Lower leg skin (tissue), 4 donors: ENCODE measurements around the gene PLEKHA8. TPM values are rescaled to one million over a fixed set of nuclear protein-coding genes. Genes with fewer than 3 reads are reported as not detected.
A peak's percentile ranks its signal among the peaks of the same experiment; 100 is the strongest.

Source experiments
- DNase-seq, 2 donors: peaks; one replicate each; pipeline ENCODE4 v3.0.0-alpha.2; 2019; ENCODE audit warnings: low spot score in 2 of 2
- H3K4me3 ChIP-seq: fragments of 200-600 bp; sonication (generic); 2 replicates; pipeline ENCODE4 v1.5.1; 2017; ENCODE audit warnings: mild to moderate bottlenecking, low read depth; ENCODE audit not compliant: poor library complexity, severe bottlenecking
- POLR2A ChIP-seq, 2 donors: fragments of 450-650 bp; IDR thresholded peaks; one replicate each; pipeline ENCODE4 v1.6.1; 2016 to 2017; ENCODE audit warnings: antibody characterized with exemption in 2 of 2, mild to moderate bottlenecking in 1 of 2, moderate library complexity in 1 of 2
- WGBS, 2 donors: methylation state at CpG; one replicate each; pipeline ENCODE4 v1.1.5; 2018; 5-methylcytosine and 5-hydroxymethylcytosine counted together
- intact Hi-C: fragments of 100-400 bp; cut with DNase I; formaldehyde crosslinking; loops from one replicate; pipeline ENCODE4 v1.15.0; 2023; ENCODE audit warnings: low total_unique reads
- total RNA-seq, 4 donors: library from RNA; depleted of rRNA; stranded (reverse); fragments of >200 nt; gene quantifications; one replicate each; pipeline ENCODE4 v1.1.0, GENCODE V29; 2016
- TF ChIP-seq, protein P1 (sequence below), 3 donors: fragments of 450-650 bp; IDR thresholded peaks; one replicate each; pipeline ENCODE4 v1.5.1; 2016; ENCODE audit warnings: antibody characterized with exemption in 3 of 3, mild to moderate bottlenecking in 3 of 3, moderate library complexity in 2 of 3

Gene PLEKHA8
- total RNA-seq, 4 donors from 2014 or later = 6.0 to 10.9 (median 6.5) TPM

DNA sequence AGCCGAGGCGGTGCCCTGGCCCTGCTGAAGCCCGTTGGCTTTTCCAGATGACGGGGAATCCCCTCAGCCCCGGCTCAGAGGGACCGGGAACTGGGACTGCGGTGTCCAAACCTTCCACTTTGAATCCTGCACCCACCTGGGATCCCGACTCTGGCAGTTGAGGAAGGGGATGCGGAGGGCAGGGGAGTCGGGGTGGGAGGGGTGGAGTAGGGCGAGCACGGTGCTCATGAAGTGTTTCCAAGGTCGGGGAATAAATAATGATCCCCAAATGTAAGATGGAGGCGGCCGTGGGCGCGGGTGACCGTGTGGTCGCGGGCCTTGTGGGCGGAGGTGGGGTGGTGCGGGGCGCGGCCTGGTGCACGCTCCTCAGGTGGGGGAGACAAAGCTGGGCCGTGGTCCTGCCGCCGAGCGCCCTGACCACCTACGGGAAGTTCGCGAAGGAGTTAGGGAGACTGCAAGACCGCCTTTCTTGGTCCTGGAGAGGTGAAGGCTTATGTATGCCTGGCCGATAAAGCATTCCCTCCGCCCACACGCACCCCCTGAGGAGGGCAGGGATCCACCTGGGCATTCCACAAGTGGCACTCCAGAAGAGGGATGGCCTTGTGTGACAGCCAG lies 108.0 kb downstream of the PLEKHA8 start:
- TF ChIP-seq, protein P1, sequence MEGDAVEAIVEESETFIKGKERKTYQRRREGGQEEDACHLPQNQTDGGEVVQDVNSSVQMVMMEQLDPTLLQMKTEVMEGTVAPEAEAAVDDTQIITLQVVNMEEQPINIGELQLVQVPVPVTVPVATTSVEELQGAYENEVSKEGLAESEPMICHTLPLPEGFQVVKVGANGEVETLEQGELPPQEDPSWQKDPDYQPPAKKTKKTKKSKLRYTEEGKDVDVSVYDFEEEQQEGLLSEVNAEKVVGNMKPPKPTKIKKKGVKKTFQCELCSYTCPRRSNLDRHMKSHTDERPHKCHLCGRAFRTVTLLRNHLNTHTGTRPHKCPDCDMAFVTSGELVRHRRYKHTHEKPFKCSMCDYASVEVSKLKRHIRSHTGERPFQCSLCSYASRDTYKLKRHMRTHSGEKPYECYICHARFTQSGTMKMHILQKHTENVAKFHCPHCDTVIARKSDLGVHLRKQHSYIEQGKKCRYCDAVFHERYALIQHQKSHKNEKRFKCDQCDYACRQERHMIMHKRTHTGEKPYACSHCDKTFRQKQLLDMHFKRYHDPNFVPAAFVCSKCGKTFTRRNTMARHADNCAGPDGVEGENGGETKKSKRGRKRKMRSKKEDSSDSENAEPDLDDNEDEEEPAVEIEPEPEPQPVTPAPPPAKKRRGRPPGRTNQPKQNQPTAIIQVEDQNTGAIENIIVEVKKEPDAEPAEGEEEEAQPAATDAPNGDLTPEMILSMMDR (IDR thresholded peaks at IDR 0.05) = no peak
- no peak for TF ChIP-seq POLR2A (IDR thresholded peaks at IDR 0.05)
- H3K4me3 ChIP-seq = peak overlapping the region; percentile 87
- intact Hi-C loops = no loop called here
- no peak for DNase-seq
- WGBS, 2 donors = 13 to 20% methylated on average over 25 to 33 of the region's 36 CpGs

DNA sequence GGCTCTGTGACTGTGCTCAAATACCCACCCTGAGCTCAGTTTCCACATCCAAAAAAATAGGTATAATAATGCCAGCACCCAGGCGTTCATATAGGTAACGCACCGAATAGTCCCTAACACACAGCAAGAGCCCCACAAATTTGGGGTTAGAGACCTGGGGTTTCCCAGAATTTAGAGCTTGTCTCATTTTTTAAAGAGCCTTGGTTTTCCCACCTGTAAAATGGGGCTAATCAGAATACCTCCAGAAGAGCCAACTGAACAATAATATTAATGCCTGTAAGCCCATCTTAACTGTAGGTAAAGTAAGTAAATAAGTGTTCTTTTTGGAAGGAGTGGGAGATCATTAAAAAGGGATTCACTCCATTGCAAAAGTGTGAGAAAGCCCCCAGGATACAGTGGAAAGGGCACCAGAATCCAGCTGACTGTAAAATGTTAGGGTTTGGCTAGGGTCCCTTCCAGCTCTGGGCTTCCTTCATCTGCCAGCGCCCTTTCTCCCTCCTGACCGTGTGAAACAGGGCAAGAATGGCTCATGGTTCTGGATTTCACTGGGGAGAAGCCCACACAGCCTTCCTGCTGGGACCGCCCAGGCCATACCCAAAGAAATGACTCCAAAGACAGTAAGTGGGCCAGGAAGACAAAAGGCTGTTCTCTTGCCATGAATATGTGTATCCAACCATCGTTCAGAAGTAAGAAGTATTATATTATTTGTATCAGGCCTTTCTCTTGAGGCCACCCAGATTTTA lies 108.7 kb downstream of the PLEKHA8 start:
- H3K4me3 ChIP-seq = no peak overlapping the region
- intact Hi-C loops = no loop called here
- TF ChIP-seq, protein P1 (IDR thresholded peaks at IDR 0.05) = no peak
- no peak for TF ChIP-seq POLR2A (IDR thresholded peaks at IDR 0.05)
- 63 to 77% methylated on average over 7 of the region's 7 CpGs for WGBS, 2 donors
- no peak for DNase-seq

DNA sequence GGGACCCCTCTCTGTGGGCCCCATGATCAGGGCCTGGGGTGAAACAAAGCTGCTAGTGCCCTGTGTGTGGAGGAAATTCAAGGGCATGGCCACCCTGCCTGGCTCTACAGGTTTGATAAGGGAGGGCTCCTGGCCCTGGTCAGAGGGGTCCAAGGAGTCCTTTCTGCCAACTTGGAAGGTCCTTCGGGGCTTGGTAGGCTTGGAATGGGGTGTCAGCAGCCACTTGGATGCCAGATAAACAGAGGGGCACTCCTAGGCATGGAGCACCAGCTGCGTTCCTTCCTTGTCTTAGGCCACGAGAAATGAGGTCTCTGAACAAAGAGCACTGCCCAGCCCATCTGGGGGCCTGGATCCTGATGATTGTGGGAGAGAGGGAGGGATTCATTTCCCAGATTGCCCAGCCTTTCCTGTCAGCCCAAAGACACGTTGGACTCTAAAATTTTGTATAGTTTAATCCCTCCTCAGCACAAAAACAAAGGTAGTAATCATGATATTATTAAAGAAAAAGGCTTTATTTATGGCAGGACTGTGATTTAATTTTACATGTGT lies 111.7 kb downstream of the PLEKHA8 start:
- no peak overlapping the region for H3K4me3 ChIP-seq
- no peak for DNase-seq
- no peak for TF ChIP-seq POLR2A (IDR thresholded peaks at IDR 0.05)
- TF ChIP-seq, protein P1 (IDR thresholded peaks at IDR 0.05) = no peak
- intact Hi-C loops = no loop called here
- WGBS, 2 donors = 71 to 72% methylated on average over 4 of the region's 4 CpGs

DNA sequence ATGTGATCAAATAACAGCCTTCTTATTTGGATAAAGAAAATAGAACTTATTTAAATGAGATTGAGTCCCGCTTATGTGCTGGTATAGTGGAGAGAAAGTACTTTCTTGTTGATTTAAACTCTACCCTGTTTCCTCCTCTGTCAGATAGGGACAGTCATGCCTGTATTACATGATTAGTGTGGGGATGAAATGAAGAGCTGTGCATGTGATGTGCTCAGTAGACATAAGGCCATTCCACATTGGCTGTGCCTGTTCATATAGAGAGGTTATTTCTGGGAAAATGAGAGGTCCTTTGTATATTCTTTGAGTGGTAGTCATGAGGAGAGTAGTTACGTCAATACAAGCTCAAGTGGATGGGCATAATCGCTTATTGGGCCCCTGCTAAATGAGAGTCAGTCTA lies 112.2 kb downstream of the PLEKHA8 start:
- TF ChIP-seq POLR2A (IDR thresholded peaks at IDR 0.05) = no peak
- DNase-seq = no peak
- WGBS, 2 donors = 95 to 96% methylated on average over 3 of the region's 3 CpGs
- H3K4me3 ChIP-seq = no peak overlapping the region
- intact Hi-C loops = no loop called here

DNA sequence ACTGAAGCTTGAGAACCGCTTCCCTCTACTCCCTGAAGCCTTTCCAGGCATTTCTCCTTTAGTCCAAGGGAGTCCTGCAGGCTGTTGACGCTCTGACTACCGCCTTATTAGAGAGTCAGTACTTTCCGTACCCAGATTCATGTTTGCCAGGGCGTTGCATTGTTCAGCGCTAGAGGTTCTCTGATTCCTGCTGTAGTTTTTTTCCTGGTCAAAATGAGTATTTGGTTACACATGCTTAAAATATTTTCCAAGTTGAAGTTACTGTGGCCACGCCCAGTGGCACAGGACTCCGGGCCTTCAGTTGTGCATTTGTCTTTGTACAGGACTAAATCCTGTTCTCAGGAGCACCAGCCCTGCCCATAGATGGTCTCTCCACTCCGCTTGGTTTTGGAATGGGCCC lies 114.5 kb downstream of the PLEKHA8 start:
- DNase-seq = peak in 1 of 2 donors; percentile 58
- TF ChIP-seq, protein P1 (IDR thresholded peaks at IDR 0.05) = no peak
- TF ChIP-seq POLR2A (IDR thresholded peaks at IDR 0.05) = no peak
- no peak overlapping the region for H3K4me3 ChIP-seq
- WGBS, 2 donors = 28 to 30% methylated on average over 9 of the region's 9 CpGs
- intact Hi-C loops = no loop called here

DNA sequence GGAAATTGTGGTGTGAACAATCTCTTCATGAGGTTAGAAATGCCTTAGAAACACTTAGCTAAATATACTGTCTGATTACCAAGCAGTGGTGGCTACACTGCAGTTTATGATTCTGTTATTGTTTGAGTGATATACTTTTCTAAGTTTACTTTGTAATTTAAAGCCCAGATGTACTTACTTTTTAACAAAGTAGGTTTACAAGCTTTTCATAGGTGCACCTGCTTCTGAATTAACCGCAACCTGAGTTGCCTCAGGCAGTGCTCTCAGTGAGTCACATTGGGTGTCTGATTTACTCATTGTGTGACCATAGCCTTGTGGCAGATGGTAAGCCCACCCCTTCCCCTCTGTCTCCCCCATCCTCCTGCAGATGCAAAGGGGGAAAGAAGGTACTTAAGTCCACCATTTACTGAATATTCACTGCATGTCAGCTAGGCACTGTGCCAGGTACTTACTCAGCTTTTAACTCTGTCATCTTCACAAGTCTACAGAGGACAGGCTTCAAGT lies 115.6 kb downstream of the PLEKHA8 start:
- no peak for TF ChIP-seq POLR2A (IDR thresholded peaks at IDR 0.05)
- TF ChIP-seq, protein P1 (IDR thresholded peaks at IDR 0.05) = no peak
- no peak for DNase-seq
- WGBS, 2 donors = 44 to 78% methylated on average over 1 of the region's 1 CpG

More for the DNA sequence above, 115.6 kb downstream of the PLEKHA8 start:
- intact Hi-C loops = no loop called here
- no peak overlapping the region for H3K4me3 ChIP-seq
